Tibial artery (tissue), 4 donors: ENCODE measurements around the gene BLCAP.

Source experiments
- DNase-seq, 2 donors: peaks; one replicate each; pipeline ENCODE4 v3.0.0-alpha.2; 2019
- H3K27ac ChIP-seq, 2 donors: fragments of 200-600 bp; sonication (generic) in 1 of 2; 1 replicate in 1 of 2; 2 replicates in 1 of 2; pipeline ENCODE4 v1.5.1; 2018 to 2019; ENCODE audit warnings: mild to moderate bottlenecking in 1 of 2
- H3K27me3 ChIP-seq, 2 donors: fragments of 200-600 bp; sonication (generic) in 1 of 2; one replicate each; pipeline versions ENCODE4 v1.5.1 to v1.6.0; 2016 to 2019
- H3K36me3 ChIP-seq, 3 donors: fragments of 200-600 bp; sonication (generic) in 2 of 3; one replicate each; pipeline ENCODE4 v1.5.1; 2016 to 2019; ENCODE audit warnings: mild to moderate bottlenecking in 2 of 3
- H3K4me1 ChIP-seq, 4 donors: fragments of 200-600 bp; sonication (generic) in 2 of 4; 1 replicate in 3 of 4; 2 replicates in 1 of 4; pipeline ENCODE4 v1.5.1; 2016 to 2019
- H3K4me3 ChIP-seq, 2 donors: fragments of 200-600 bp; sonication (generic) in 1 of 2; 1 replicate in 1 of 2; 2 replicates in 1 of 2; pipeline ENCODE4 v1.5.1; 2018 to 2019; ENCODE audit warnings: mild to moderate bottlenecking in 2 of 2
- H3K9me3 ChIP-seq, 3 donors: fragments of 200-600 bp; sonication (generic) in 1 of 3; one replicate each; pipeline ENCODE4 v1.5.1; 2016 to 2019
- intact Hi-C: fragments of 100-400 bp; cut with DNase I; formaldehyde crosslinking; loops from one replicate; pipeline ENCODE4 v1.15.0; 2023; ENCODE audit warnings: low total_unique reads
- TF ChIP-seq, protein P1 (sequence below), 2 experiments: fragments of 200-600 bp in 1 of 2; fragments of 450-650 bp in 1 of 2; IDR thresholded peaks; one replicate each; pipeline ENCODE4 v1.5.1; 2017 to 2019; ENCODE audit warnings: antibody characterized with exemption in 2 of 2, mild to moderate bottlenecking in 1 of 2, moderate library complexity in 1 of 2

Gene BLCAP

DNA sequence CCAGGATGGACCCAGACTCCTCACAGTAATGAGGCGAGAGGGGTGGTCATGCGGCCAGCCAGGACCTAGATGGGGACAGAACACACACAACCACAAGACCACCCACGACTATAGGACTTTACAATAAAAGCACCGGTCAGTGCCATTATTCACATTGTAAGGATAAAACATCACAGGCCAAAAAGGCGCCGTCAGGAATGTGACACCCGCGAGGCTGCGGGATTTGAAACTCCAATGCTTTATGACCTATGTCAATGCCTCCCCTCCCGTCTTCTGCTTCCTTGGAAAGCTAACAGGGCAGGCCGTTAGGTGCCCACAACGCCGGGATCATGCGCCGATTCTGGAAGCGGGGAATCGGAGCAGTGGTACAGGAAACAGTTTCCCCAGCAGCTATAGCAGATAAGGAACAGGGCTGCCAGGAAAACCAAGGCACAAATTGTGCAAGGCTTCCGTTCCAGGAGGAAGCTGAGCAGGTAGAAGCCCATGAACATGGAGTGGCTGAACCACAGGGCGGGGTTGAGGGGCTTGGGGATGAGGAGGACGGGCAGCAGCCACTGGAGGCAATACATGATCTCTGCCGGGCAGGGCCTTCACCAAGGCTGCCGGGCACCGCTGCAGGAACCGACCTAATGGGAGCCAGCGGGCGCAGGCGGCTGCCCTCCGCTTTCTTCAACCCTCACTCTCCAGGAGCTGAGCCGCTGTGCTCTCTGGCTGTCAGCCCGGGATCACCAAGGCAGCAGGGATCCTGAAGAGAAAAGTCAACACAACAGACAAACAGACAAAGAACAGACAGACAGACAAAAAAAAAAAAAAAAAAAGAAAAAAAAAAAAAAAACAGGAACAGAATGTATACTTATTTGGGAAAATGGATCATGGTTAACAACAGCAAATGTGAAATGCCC is 8.8 kb downstream of the BLCAP start:
- intact Hi-C loops: loop anchor here (5.0 kb wide), 1 partner anchor 132 kb away; no protein-coding TSS in a partner anchor
- Histone ChIP-seq H3K36me3 (peaks cover 11 to 49% (median 44%) of the 10 kb centered on the region in 3 donors), H3K27ac (no peak overlapping the region), H3K4me1 (peaks cover 0 to 30% (median 19%) of the 10 kb centered on the region in 4 donors), H3K4me3 (no peak overlapping the region), H3K9me3 (no peaks in the 10 kb centered on the region), H3K27me3 (no peaks in the 10 kb centered on the region)
- peak in 1 of 2 donors; percentile 38 for DNase-seq
- TF ChIP-seq, protein P1, sequence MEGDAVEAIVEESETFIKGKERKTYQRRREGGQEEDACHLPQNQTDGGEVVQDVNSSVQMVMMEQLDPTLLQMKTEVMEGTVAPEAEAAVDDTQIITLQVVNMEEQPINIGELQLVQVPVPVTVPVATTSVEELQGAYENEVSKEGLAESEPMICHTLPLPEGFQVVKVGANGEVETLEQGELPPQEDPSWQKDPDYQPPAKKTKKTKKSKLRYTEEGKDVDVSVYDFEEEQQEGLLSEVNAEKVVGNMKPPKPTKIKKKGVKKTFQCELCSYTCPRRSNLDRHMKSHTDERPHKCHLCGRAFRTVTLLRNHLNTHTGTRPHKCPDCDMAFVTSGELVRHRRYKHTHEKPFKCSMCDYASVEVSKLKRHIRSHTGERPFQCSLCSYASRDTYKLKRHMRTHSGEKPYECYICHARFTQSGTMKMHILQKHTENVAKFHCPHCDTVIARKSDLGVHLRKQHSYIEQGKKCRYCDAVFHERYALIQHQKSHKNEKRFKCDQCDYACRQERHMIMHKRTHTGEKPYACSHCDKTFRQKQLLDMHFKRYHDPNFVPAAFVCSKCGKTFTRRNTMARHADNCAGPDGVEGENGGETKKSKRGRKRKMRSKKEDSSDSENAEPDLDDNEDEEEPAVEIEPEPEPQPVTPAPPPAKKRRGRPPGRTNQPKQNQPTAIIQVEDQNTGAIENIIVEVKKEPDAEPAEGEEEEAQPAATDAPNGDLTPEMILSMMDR (IDR thresholded peaks at IDR 0.05): no peak

DNA sequence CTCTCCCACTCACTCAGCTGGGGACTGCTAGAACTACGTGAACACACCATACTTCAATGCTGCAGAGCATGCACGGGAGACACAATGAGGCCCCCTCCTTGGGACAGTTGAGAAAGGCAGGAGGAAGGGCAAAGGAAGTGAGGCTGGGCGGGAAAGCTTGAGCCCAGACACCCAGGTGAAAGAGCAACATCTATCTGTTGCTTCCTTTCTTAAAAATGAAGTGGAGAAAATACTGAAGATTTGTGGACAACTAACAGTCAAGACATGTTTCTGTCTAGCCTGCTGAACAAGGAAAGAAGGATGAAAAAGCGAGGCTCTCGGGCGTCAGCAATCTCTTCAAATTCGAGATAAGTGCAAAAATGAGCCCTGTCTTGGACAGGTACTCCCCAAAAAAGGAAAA is 9.6 kb downstream of the BLCAP start:
- no peaks in the 10 kb centered on the region for H3K9me3 ChIP-seq
- no peak overlapping the region for H3K4me3 ChIP-seq
- TF ChIP-seq, protein P1 (IDR thresholded peaks at IDR 0.05): no peak
- H3K4me1 ChIP-seq: peaks cover 0 to 24% (median 15%) of the 10 kb centered on the region in 4 donors
- H3K36me3 ChIP-seq: peaks cover 16 to 57% (median 52%) of the 10 kb centered on the region in 3 donors
- no peak overlapping the region for H3K27ac ChIP-seq
- intact Hi-C loops: loop anchor here (5.0 kb wide), 1 partner anchor 131 kb away; no protein-coding TSS in a partner anchor
- H3K27me3 ChIP-seq: no peaks in the 10 kb centered on the region
- no peak for DNase-seq

DNA sequence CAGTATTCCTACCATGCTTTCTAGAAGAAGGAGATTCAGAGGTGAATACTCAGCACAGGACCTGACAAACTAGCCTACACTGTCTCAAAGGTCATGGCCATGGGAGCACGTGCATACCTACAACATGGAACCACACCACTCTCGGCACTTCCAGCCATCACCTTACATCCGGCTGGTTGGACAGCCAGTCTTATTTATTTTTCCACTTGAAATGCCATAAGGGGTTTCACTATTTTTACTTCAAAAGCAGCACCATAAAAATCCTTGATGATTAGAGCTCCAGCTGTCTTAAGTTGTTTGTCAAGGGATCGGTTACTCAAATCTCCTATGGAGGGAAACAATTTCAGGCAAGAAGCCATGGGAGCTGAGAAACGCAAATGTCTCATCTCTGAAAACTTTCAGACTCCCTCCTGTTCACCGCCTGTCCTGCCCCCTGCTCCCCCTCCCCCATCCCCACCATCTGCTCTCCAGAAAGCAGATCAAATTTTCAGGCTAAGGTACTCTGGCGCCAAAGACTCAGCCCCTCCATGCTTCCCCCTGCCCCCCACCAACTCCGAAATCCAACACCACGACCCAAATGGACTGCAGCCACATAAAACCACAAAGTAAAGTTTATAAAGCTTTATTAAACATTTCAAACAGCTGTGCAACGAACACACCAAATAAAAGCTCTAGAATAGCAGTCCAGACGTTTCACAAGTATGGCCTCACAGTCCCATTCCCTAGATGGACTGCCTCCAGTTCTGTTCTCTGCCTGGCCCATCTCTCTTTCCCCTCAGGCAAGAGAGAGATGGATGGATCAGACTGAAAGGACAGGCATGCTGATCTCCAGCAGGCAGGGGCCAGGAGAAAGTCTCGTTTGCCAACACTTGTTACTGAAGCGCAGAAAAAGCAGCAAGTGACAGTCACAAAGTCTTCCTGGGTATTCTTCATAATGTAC is 10.6 kb downstream of the BLCAP start:
- Histone ChIP-seq H3K36me3 (peaks cover 16 to 67% (median 58%) of the 10 kb centered on the region in 3 donors), H3K27me3 (no peaks in the 10 kb centered on the region), H3K4me1 (peaks cover 0 to 14% (median 7%) of the 10 kb centered on the region in 4 donors), H3K4me3 (no peak overlapping the region), H3K9me3 (no peaks in the 10 kb centered on the region), H3K27ac (no peak overlapping the region)
- DNase-seq: no peak
- intact Hi-C loops: loop anchor here (5.0 kb wide), 1 partner anchor 130 kb away; no protein-coding TSS in a partner anchor
- TF ChIP-seq, protein P1 (IDR thresholded peaks at IDR 0.05): no peak

DNA sequence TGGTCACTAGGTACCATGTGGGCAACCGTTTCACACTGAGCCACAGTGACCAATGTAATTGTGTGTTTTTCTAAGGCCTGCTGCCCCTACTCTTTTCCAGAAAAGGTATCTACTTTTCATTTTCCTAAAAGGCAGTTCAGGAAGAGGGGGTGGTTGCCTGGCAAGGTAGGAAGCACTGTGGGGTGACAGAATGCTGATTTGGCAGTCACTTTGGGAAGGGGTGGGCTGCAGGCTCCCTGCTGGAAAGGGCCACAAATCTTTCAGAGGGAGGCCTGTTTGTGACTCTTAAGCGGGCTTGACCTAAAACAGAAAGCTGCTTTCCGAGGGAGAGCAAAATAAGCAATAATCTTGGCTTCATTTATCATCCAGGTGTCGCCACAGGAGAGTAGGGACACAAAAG is 11.8 kb downstream of the BLCAP start:
- no peaks in the 10 kb centered on the region for H3K9me3 ChIP-seq
- H3K36me3 ChIP-seq: peaks cover 16 to 77% (median 63%) of the 10 kb centered on the region in 3 donors
- no peak overlapping the region for H3K4me3 ChIP-seq
- peaks cover 0 to 11% (median 3%) of the 10 kb centered on the region in 4 donors for H3K4me1 ChIP-seq
- DNase-seq: no peak
- no peak overlapping the region for H3K27ac ChIP-seq
- H3K27me3 ChIP-seq: no peaks in the 10 kb centered on the region
- intact Hi-C loops: loop anchor here (5.0 kb wide), 1 partner anchor 129 kb away; no protein-coding TSS in a partner anchor
- TF ChIP-seq, protein P1 (IDR thresholded peaks at IDR 0.05): no peak

DNA sequence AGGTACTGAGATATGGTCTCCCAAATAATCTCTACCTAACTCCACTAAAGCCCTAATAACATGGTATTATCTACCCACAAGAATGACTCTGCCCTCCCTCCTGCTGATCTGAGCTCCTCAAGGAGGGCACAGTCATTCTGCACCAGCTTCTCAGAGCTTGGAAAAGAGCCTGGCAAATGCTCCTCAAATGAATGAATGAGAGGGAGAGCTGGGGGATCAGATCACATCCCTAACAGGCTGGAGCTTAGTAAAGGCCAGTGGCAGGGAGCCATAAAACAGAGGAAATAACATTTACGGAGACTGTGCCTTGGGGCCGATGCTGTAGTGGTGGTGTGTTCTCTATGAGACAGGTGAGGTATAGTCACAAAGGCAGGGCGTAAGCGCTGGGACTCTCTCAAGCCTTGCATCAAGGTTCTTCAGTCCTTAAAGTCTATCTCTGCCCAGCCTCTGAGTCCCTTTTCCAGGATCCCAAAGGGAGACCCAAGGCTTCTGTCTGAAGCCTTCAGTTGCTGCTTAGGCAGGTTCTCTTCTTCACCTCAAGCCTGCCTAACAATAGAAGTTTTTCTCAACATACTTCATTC is 13.8 kb downstream of the BLCAP start:
- H3K9me3 ChIP-seq: no peaks in the 10 kb centered on the region
- no peaks in the 10 kb centered on the region for H3K27me3 ChIP-seq
- H3K36me3 ChIP-seq: peaks cover 16 to 90% (median 72%) of the 10 kb centered on the region in 3 donors
- H3K4me1 ChIP-seq: no peaks in the 10 kb centered on the region
- no peak for DNase-seq
- TF ChIP-seq, protein P1 (IDR thresholded peaks at IDR 0.05): no peak
- no peak overlapping the region for H3K4me3 ChIP-seq
- H3K27ac ChIP-seq: no peak overlapping the region
- intact Hi-C loops: no loop called here
